Activated CD4-positive, alpha-beta T cell treated with anti-CD3 and anti-CD28 coated beads, Interleukin-2, amount 50 U/mL, for 48 hours (primary cell): ENCODE measurements around the gene TICAM1.
"Not testable (repeated sequence)": the region's sequence is repeated elsewhere in the genome, so short reads cannot be mapped to it uniquely, and the experiment has no call there.

Source experiments
- DNase-seq, 2 experiments: peaks; one replicate each; pipeline ENCODE4 v3.0.0-alpha.2; 2020

TICAM1 gene

GRCh38 chr19:4831304-4831978 is at the start of gene TICAM1:
TSS of gene TICAM1 (minus strand) at chr19:4831712. CDS start at chr19:4818377, 13,335 bp downstream.
- peak; percentile 81 to 86 for DNase-seq

- DNase-seq: no peak
These were observed 47.5 kb upstream of the TICAM1 start for GRCh38 chr19:4879041-4879440.

GRCh38 chr19:4878491-4878968 is 47.0 kb upstream of the TICAM1 start:
- peak in 1 of 2 experiments; percentile 11 for DNase-seq

GRCh38 chr19:4877753-4878490 is 46.4 kb upstream of the TICAM1 start:
- DNase-seq: no peak

- DNase-seq: no peak
These were observed 42.4 kb upstream of the TICAM1 start for GRCh38 chr19:4873930-4874329.

- DNase-seq: no peak
These were observed 40.2 kb upstream of the TICAM1 start for GRCh38 chr19:4871711-4872110.

- DNase-seq: peak; percentile 33 to 51
These were observed 38.7 kb upstream of the TICAM1 start for GRCh38 chr19:4870025-4870700.

GRCh38 chr19:4868286-4868834 is 36.8 kb upstream of the TICAM1 start:
- DNase-seq: no peak

- peak; percentile 97 to 98 for DNase-seq
These were observed 36.2 kb upstream of the TICAM1 start, which contains the start of gene PLIN3 for GRCh38 chr19:4867534-4868285. TSS of gene PLIN3 (minus strand) at chr19:4867667. CDS start at chr19:4861394, 6,273 bp downstream.

- DNase-seq: peak; percentile 53 to 57
These were observed 35.3 kb upstream of the TICAM1 start for GRCh38 chr19:4866595-4867424.

- DNase-seq: no peak
These were observed 29.6 kb upstream of the TICAM1 start for GRCh38 chr19:4861147-4861546.

GRCh38 chr19:4859697-4860096 is 28.2 kb upstream of the TICAM1 start:
- DNase-seq: no peak

- not testable (repeated sequence) for DNase-seq
These were observed 25.0 kb upstream of the TICAM1 start for GRCh38 chr19:4856468-4856867.

GRCh38 chr19:4853506-4853905 is 22.0 kb upstream of the TICAM1 start:
- DNase-seq: not testable (repeated sequence)

- no peak for DNase-seq
These were observed 21.0 kb upstream of the TICAM1 start for GRCh38 chr19:4852484-4852883.

- peak; percentile 82 to 84 for DNase-seq
These were observed 20.2 kb upstream of the TICAM1 start for GRCh38 chr19:4851551-4852290.

- no peak for DNase-seq
These were observed 17.5 kb upstream of the TICAM1 start for GRCh38 chr19:4849019-4849418.

GRCh38 chr19:4847190-4847973 is 15.9 kb upstream of the TICAM1 start:
- DNase-seq: no peak

- not testable (repeated sequence) for DNase-seq
These were observed 14.5 kb upstream of the TICAM1 start for GRCh38 chr19:4845975-4846374.
